MM.1S (cell line): ENCODE measurements around the gene VPS18.

Experiments
- DNase-seq: peaks from one replicate; pipeline ENCODE4 v3.0.0-alpha.2; 2015
- H2AFZ ChIP-seq: fragments of 300-600 bp; sonication (generic); 2 replicates; pipeline ENCODE4 v1.6.0; 2016; ENCODE audit warnings: antibody characterized with exemption, low read length
- H3F3A ChIP-seq: fragments of 300-600 bp; sonication (generic); 2 replicates; pipeline ENCODE4 v1.6.1; 2016; ENCODE audit warnings: mild to moderate bottlenecking, antibody characterized with exemption, low read length, moderate library complexity, mixed read lengths; ENCODE audit not compliant: insufficient read depth
- H3K27ac ChIP-seq: fragments of 300-600 bp; sonication (generic); 2 replicates; pipeline ENCODE4 v1.5.1; 2016; ENCODE audit warnings: mild to moderate bottlenecking, low read length
- H3K27me3 ChIP-seq: fragments of 300-600 bp; sonication (generic); replicated peaks from 2 replicates; pipeline ENCODE4 v1.6.0; 2016; ENCODE audit warnings: low read length; ENCODE audit not compliant: insufficient read depth
- H3K36me3 ChIP-seq: fragments of 300-600 bp; sonication (generic); replicated peaks from 2 replicates; pipeline ENCODE4 v1.6.1; 2016; ENCODE audit warnings: mild to moderate bottlenecking, low read length, mixed read lengths; ENCODE audit not compliant: insufficient read depth
- H3K4me1 ChIP-seq: fragments of 300-600 bp; sonication (generic); 2 replicates; pipeline ENCODE4 v1.6.1; 2016; ENCODE audit warnings: low read length, mixed read lengths
- H3K4me2 ChIP-seq: fragments of 300-600 bp; sonication (generic); 2 replicates; pipeline ENCODE4 v1.6.0; 2016; ENCODE audit warnings: low read depth, low read length
- H3K4me3 ChIP-seq: fragments of 300-600 bp; sonication (generic); 2 replicates; pipeline ENCODE4 v1.5.1; 2016; ENCODE audit warnings: low read length, mixed read lengths
- H3K79me2 ChIP-seq: fragments of 300-600 bp; sonication (generic); 2 replicates; pipeline ENCODE4 v1.6.1; 2016; ENCODE audit warnings: mixed run types, low read length, mixed read lengths
- H3K9ac ChIP-seq: fragments of 300-600 bp; sonication (generic); 2 replicates; pipeline ENCODE4 v1.6.1; 2016; ENCODE audit warnings: low read length, mixed read lengths
- H3K9me2 ChIP-seq: fragments of 300-600 bp; sonication (generic); replicated peaks from 2 replicates; pipeline ENCODE4 v1.6.1; 2016; ENCODE audit warnings: mild to moderate bottlenecking, low read length, mixed read lengths; ENCODE audit not compliant: insufficient read depth
- H3K9me3 ChIP-seq: fragments of 300-600 bp; sonication (generic); replicated peaks from 2 replicates; pipeline ENCODE4 v1.6.1; 2016; ENCODE audit warnings: mild to moderate bottlenecking, low read length, mixed read lengths; ENCODE audit not compliant: insufficient read depth
- H4K20me1 ChIP-seq: fragments of 300-600 bp; sonication (generic); 2 replicates; pipeline ENCODE4 v1.6.1; 2016; ENCODE audit warnings: mild to moderate bottlenecking, low read length, moderate library complexity, mixed read lengths; ENCODE audit not compliant: insufficient read depth
- CTCF ChIP-seq: fragments of 300-600 bp; sonication (generic); IDR thresholded peaks from 2 replicates; pipeline ENCODE4 v1.5.1; 2016; ENCODE audit warnings: antibody characterized with exemption, low read length, mixed read lengths
- EZH2 ChIP-seq: fragments of 300-600 bp; sonication (generic); optimal IDR thresholded peaks from 2 replicates; pipeline ENCODE3; 2017; ENCODE audit warnings: low read depth, mild to moderate bottlenecking, antibody characterized with exemption, low read length, mixed read lengths
- EZH2phosphoT487 ChIP-seq: fragments of 300-600 bp; sonication (generic); IDR thresholded peaks from 2 replicates; pipeline ENCODE4 v1.6.1; 2018; ENCODE audit warnings: antibody characterized with exemption, low read length

The VPS18 gene

DNA sequence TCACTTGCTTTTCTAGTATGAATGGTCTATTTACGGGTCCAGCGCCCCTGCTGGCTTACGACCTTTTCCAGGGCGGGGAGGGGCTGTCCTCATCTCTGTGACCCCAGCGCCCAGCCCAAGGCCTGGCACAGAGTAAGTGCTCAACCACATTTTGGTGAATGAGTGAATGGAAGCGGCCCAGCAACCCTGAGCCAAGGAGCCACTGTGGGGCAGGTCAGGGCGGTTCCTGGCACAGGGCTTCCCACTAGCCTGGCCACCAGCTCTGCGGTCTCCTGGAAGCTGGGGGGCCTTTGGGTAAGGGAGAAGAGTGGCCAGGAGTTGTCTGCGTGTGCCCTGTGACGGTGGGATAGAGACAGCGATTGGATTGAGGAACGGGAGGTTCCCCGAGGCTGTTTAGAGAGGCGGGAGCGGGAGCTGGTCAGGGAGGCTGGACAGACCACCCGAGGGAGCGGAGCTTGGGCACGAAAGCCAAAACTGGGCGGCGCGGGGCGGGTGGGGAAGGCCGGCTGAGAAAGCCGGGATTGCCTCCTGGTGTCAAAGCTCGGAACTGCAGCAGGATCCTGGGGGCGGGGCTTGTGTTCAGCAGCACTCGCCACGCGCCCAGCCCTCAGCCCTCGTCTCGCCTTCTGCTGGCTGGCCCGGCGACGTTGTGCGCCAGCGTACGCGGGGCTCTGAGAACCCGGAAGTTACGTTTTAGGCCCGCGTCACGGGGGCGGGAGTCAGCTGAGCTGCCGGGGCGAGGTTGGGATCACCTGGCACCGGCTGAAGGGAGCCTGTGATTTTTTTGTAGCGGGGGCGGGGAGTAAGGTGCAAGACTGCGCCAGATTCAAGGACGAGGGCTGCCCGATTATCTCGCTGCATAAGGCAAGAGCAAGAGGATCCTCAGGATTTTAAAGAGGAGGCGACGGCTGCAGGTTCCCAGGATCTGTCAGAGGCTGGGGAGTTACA is at the start of gene VPS18:
Gene VPS18, plus strand, starts transcription at position 718 of the 948 bp plus-strand sequence. CDS start 319 bp downstream, outside the sequence.
- H3K4me2 ChIP-seq: peak within 1 kb of the TSS; percentile 75
- H3F3A ChIP-seq: peaks cover 9% of the 10 kb centered on the region
- H3K4me1 ChIP-seq: peaks cover 25% of the 10 kb centered on the region
- peak within 1 kb of the TSS; percentile 89 for H3K9ac ChIP-seq
- peak within 1 kb of the TSS; percentile 72 for H3K27ac ChIP-seq
- no peak for TF ChIP-seq EZH2phosphoT487
- TF ChIP-seq CTCF: peak; percentile 69
- H2AFZ ChIP-seq: peak within 1 kb of the TSS; percentile 97
- peak within 1 kb of the TSS; percentile 81 for H3K4me3 ChIP-seq
- no peaks in the 10 kb centered on the region for H3K9me2 ChIP-seq
- no peaks in the 10 kb centered on the region for H3K9me3 ChIP-seq
- no peaks in the 10 kb centered on the region for H3K27me3 ChIP-seq
- DNase-seq: peak; percentile 98
- no peaks in the 10 kb centered on the region for H4K20me1 ChIP-seq
- peaks cover 21% of the 10 kb centered on the region for H3K79me2 ChIP-seq
- no peaks in the 10 kb centered on the region for H3K36me3 ChIP-seq

- Histone ChIP-seq H3K27me3 (no peaks in the 10 kb centered on the region), H3F3A (peaks cover 6% of the 10 kb centered on the region; the same call in 1 of the 2 replicates), H2AFZ (peak overlapping the region; percentile 94), H3K4me2 (peak overlapping the region; percentile 75), H4K20me1 (no peaks in the 10 kb centered on the region), H3K4me3 (peak overlapping the region; percentile 77), H3K9me2 (no peaks in the 10 kb centered on the region), H3K9ac (peak overlapping the region; percentile 51; the same call in 1 of the 2 replicates), H3K27ac (no peak overlapping the region; the same call in 1 of the 2 replicates), H3K9me3 (no peaks in the 10 kb centered on the region), H3K36me3 (no peaks in the 10 kb centered on the region), H3K4me1 (peaks cover 25% of the 10 kb centered on the region), H3K79me2 (peaks cover 49% of the 10 kb centered on the region)
- peak; percentile 39 for DNase-seq
- 0 out of 2 replicates have a peak, but pooled peaks have one; percentile 2 for TF ChIP-seq CTCF
- TF ChIP-seq EZH2: no peak
- no peak for TF ChIP-seq EZH2phosphoT487
These were observed 49.6 kb upstream of the VPS18 start for GRCh38 chr15:40844696-40845030.

DNA sequence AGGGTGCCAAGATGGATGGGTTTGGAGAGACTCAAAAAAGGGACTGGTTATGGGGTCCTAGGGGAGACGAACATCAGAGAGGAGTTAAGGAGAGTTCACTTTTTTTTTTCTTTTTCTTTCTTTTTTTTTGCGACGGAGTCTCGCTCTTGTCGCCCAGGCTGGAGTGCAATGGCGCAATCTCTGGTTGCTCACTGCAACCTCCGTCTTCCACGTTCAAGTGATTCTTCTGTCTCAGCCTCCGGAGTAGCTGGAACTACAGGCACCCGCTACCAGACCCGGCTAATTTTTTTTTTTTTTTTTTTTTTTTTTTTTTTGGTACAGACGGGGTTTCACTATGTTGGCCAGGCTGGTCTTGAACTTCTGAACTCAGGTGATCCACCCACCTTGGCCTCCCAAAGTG is 49.2 kb upstream of the VPS18 start:
- Histone ChIP-seq H3K4me3 (peak overlapping the region; percentile 77), H3K4me2 (peak overlapping the region; percentile 75)

More for the DNA sequence above, 49.2 kb upstream of the VPS18 start:
- no peaks in the 10 kb centered on the region for H3K36me3 ChIP-seq
- DNase-seq: no peak
- peaks cover 6% of the 10 kb centered on the region; the same call in 1 of the 2 replicates for H3F3A ChIP-seq
- H3K4me1 ChIP-seq: peaks cover 25% of the 10 kb centered on the region
- peak overlapping the region; percentile 94 for H2AFZ ChIP-seq
- no peak overlapping the region for H3K9ac ChIP-seq
- H4K20me1 ChIP-seq: no peaks in the 10 kb centered on the region
- H3K27me3 ChIP-seq: no peaks in the 10 kb centered on the region
- peaks cover 49% of the 10 kb centered on the region for H3K79me2 ChIP-seq
- no peaks in the 10 kb centered on the region for H3K9me3 ChIP-seq
- no peaks in the 10 kb centered on the region for H3K9me2 ChIP-seq
- no peak for TF ChIP-seq EZH2phosphoT487
- no peak for TF ChIP-seq CTCF
- TF ChIP-seq EZH2: no peak
- no peak overlapping the region for H3K27ac ChIP-seq
